Kidney (tissue), 14 donors: ENCODE results near the gene ACP1. TPM values are rescaled to one million over a fixed set of nuclear protein-coding genes. Genes with fewer than 3 reads are reported as not detected.

Experiments used
- DNase-seq, 5 donors: peaks; one replicate each; pipeline ENCODE4 v3.0.0-alpha.2; 2013 to 2020
- FAIRE-seq: peaks from 2 replicates; lab custom pipeline; 2012; peaks lifted over from hg19 to GRCh38; lab: Jason Lieb, UNC
- H3K27ac ChIP-seq, 2 donors: one replicate each; pipeline ENCODE4 v1.7.0; 2013; ENCODE audit warnings: low read depth in 2 of 2, low read length in 2 of 2, inconsistent platforms in 1 of 2
- H3K27me3 ChIP-seq: one replicate; pipeline ENCODE4 v1.7.1; 2013; ENCODE audit warnings: low read length, inconsistent platforms; ENCODE audit not compliant: control insufficient read depth, insufficient read depth
- H3K36me3 ChIP-seq, 3 donors: one replicate each; pipeline versions ENCODE4 v1.7.0 to v1.7.1; 2013; ENCODE audit warnings: low read length in 3 of 3, control low read depth in 1 of 3, inconsistent platforms in 1 of 3; ENCODE audit not compliant: insufficient read depth in 3 of 3, control insufficient read depth in 2 of 3
- H3K4me1 ChIP-seq, 3 donors: one replicate each; pipeline versions ENCODE4 v1.7.0 to v1.7.1; 2013; ENCODE audit warnings: low read length in 3 of 3, inconsistent platforms in 1 of 3, low read depth in 1 of 3; ENCODE audit not compliant: control insufficient read depth in 2 of 3, insufficient read depth in 2 of 3
- H3K4me3 ChIP-seq, 3 donors: one replicate each; pipeline versions ENCODE4 v1.7.0 to v1.8.1; 2013; ENCODE audit warnings: low read length in 3 of 3, control low read depth in 1 of 3, inconsistent platforms in 1 of 3
- H3K9ac ChIP-seq, 3 donors: one replicate each; pipeline versions ENCODE4 v1.7.0 to v1.7.1; 2013; ENCODE audit warnings: low read length in 3 of 3, control low read depth in 1 of 3, inconsistent platforms in 1 of 3
- H3K9me3 ChIP-seq, 3 donors: one replicate each; pipeline versions ENCODE4 v1.7.0 to v1.7.1; 2013; ENCODE audit warnings: low read length in 3 of 3, control low read depth in 1 of 3, inconsistent platforms in 1 of 3; ENCODE audit not compliant: control insufficient read depth in 2 of 3, insufficient read depth in 1 of 3
- intact Hi-C: fragments of 100-400 bp; cut with DNase I; formaldehyde crosslinking; loops from one replicate; pipeline ENCODE4 v1.11.1; 2022
- polyA plus RNA-seq: library from polyadenylated mRNA; stranded (reverse); fragments of 350-450 nt; fragmentation: Illumina TruSeq; extraction: RNeasy Lipid Tissue Mini Kit (QIAGEN cat#74804); gene quantifications from one replicate; pipeline ENCODE4 v1.2.3, GENCODE V29; 2014; ENCODE audit warnings: low read depth, low replicate concordance; ENCODE audit not compliant: insufficient read depth
- total RNA-seq: library from RNA; stranded (reverse); fragmentation: NEBNext Ultra II Directional; extraction: Animal tissue kit (Norgen Biotek cat#: 25700); gene quantifications from one replicate; pipeline ENCODE4 v1.2.1, GENCODE V29; 2021
- TF ChIP-seq, protein P1 (sequence below): IDR thresholded peaks from 3 replicates; pipeline ENCODE4 v1.5.1; 2012; ENCODE audit warnings: mild to moderate bottlenecking, moderate library complexity, borderline replicate concordance; ENCODE audit not compliant: insufficient read depth; ENCODE audit errors: extremely low read depth
- donor health status: control.
- donor health status: control.
- donor health status: control.
- donor health status: control.
- donor health status: control.
- donor health status: DM: yes; HTN: yes; CAD: no.
- donor health status: Normal renal cell carcinoma (clear cell type).

Gene ACP1
- total and polyA plus RNA-seq, 2 donors from 2014 or later: 75.1 to 122 TPM

- Histone ChIP-seq H3K27me3 (no peaks in the 10 kb centered on the region), H3K4me1 (peaks cover 0 to 7% (median 4%) of the 10 kb centered on the region in 3 donors), H3K9me3 (no peaks in the 10 kb centered on the region), H3K27ac (peak overlapping the region in 1 of 2 donors; percentile 5), H3K4me3 (no peak overlapping the region), H3K9ac (no peak overlapping the region), H3K36me3 (peaks cover 6 to 27% (median 20%) of the 10 kb centered on the region in 3 donors)
- FAIRE-seq (no peak), DNase-seq (no peak)
- TF ChIP-seq, protein P1, sequence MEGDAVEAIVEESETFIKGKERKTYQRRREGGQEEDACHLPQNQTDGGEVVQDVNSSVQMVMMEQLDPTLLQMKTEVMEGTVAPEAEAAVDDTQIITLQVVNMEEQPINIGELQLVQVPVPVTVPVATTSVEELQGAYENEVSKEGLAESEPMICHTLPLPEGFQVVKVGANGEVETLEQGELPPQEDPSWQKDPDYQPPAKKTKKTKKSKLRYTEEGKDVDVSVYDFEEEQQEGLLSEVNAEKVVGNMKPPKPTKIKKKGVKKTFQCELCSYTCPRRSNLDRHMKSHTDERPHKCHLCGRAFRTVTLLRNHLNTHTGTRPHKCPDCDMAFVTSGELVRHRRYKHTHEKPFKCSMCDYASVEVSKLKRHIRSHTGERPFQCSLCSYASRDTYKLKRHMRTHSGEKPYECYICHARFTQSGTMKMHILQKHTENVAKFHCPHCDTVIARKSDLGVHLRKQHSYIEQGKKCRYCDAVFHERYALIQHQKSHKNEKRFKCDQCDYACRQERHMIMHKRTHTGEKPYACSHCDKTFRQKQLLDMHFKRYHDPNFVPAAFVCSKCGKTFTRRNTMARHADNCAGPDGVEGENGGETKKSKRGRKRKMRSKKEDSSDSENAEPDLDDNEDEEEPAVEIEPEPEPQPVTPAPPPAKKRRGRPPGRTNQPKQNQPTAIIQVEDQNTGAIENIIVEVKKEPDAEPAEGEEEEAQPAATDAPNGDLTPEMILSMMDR: no peak
- intact Hi-C loops: no loop called here
Measured at GRCh38 chr2:279956-280649, 15.4 kb downstream of the ACP1 start.

DNA sequence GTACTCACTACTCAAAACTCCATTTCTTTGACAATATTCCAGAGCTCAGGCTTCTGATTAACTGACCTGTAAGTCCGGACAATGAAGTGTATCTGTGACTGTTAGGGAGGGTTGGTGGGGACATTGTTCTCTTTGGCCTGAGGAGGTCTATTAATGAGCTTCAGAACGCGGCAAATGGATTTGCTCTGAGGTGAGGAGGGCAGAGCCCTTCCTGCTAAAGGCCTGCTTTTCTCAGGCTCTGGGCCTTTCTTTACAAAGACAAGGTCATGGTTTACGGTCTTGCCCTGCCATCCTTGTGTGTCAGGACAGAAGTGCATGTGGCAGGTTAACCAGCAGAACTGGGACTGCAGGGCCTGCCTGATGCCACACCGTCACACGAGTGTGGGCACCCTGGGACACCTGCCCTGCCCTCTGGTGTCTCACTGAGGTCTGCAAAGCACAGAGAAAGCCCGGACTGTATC is 15.9 kb downstream of the ACP1 start:
- Histone ChIP-seq H3K36me3 (peaks cover 6 to 27% (median 18%) of the 10 kb centered on the region in 3 donors), H3K4me1 (peaks cover 0 to 7% (median 4%) of the 10 kb centered on the region in 3 donors), H3K27ac (peak overlapping the region in 1 of 2 donors; percentile 43), H3K4me3 (no peak overlapping the region), H3K27me3 (no peaks in the 10 kb centered on the region), H3K9ac (no peak overlapping the region), H3K9me3 (no peaks in the 10 kb centered on the region)
- TF ChIP-seq, protein P1: no peak
- intact Hi-C loops: no loop called here
- FAIRE-seq (no peak), DNase-seq (no peak)

- H3K4me1 ChIP-seq: peaks cover 0 to 7% (median 4%) of the 10 kb centered on the region in 3 donors
- FAIRE-seq (no peak), DNase-seq (no peak)
- H3K27me3 ChIP-seq: no peaks in the 10 kb centered on the region
- TF ChIP-seq, protein P1: no peak
- no peak overlapping the region for H3K9ac ChIP-seq
- H3K9me3 ChIP-seq: no peaks in the 10 kb centered on the region
- H3K4me3 ChIP-seq: no peak overlapping the region
- H3K36me3 ChIP-seq: peaks cover 6 to 23% (median 18%) of the 10 kb centered on the region in 3 donors
- H3K27ac ChIP-seq: peak overlapping the region in 1 of 2 donors; percentile 19
- intact Hi-C loops: no loop called here
Measured at GRCh38 chr2:281381-281780, 16.6 kb downstream of the ACP1 start.
